ENCODE measurements around the gene NUTM2F.

Gene NUTM2F

DNA sequence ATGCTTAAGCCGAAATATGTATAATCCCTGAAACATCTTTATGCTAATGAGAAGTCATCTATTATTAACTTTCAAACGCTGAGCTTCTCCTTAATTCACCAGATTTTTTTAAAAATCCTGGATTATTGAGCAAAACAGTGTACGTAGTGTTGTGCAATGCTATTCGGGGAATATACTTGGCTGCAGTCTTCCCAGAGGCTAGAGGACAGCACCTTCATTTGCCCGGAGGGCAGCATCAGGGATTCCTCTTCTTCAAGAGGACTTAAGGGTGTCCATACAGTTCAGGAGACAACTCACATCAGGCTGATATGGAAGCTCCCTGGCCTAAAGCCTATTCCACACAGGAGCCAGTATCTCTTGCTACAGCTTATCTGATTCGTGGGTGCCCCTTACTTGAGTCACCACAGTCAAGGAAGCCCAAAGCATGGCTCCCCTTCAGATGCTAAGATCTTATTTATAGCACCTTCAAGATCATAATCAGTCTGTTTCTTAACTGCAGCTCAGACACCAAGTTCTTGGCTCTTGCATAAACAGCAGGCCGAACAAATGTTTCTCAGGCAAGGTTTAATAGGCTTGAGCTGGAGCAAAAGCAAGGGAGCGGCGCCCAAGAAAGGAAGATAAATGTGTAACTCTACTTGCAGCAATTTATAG, 29.4 kb downstream of the NUTM2F start:
- Histone ChIP-seq H3K4me3 (ENCODE audit: low read depth, low read length) (no peak overlapping the region), H3K4me1 (ENCODE audit: control insufficient read depth, insufficient read depth, low read length) (no peaks in the 10 kb centered on the region), H3K27ac (ENCODE audit: extremely low read depth, low read depth, low read length) (no peak overlapping the region), H3K9me3 (ENCODE audit: control insufficient read depth, insufficient read depth, low read depth, low read length) (no peaks in the 10 kb centered on the region), H3K36me3 (ENCODE audit: control insufficient read depth in 2 of 2, insufficient read depth in 1 of 2, low read length in 2 of 2) (no peaks in the 10 kb centered on the region)
- POLR2A ChIA-PET = no interaction called here
- no peak for TF ChIP-seq ZNF623 (tag by site-specific recombination; IDR thresholded peaks at IDR 0.05)
- TF ChIP-seq, protein P1, sequence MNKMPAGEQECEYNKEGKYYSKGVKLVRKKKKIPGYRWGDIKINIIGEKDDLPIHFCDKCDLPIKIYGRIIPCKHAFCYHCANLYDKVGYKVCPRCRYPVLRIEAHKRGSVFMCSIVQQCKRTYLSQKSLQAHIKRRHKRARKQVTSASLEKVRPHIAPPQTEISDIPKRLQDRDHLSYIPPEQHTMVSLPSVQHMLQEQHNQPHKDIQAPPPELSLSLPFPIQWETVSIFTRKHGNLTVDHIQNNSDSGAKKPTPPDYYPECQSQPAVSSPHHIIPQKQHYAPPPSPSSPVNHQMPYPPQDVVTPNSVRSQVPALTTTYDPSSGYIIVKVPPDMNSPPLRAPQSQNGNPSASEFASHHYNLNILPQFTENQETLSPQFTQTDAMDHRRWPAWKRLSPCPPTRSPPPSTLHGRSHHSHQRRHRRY (tag by site-specific recombination; IDR thresholded peaks at IDR 0.05) = no peak
- TF ChIP-seq ZNF677 (tag by site-specific recombination; IDR thresholded peaks at IDR 0.05) = no peak
- TF ChIP-seq, protein P2, sequence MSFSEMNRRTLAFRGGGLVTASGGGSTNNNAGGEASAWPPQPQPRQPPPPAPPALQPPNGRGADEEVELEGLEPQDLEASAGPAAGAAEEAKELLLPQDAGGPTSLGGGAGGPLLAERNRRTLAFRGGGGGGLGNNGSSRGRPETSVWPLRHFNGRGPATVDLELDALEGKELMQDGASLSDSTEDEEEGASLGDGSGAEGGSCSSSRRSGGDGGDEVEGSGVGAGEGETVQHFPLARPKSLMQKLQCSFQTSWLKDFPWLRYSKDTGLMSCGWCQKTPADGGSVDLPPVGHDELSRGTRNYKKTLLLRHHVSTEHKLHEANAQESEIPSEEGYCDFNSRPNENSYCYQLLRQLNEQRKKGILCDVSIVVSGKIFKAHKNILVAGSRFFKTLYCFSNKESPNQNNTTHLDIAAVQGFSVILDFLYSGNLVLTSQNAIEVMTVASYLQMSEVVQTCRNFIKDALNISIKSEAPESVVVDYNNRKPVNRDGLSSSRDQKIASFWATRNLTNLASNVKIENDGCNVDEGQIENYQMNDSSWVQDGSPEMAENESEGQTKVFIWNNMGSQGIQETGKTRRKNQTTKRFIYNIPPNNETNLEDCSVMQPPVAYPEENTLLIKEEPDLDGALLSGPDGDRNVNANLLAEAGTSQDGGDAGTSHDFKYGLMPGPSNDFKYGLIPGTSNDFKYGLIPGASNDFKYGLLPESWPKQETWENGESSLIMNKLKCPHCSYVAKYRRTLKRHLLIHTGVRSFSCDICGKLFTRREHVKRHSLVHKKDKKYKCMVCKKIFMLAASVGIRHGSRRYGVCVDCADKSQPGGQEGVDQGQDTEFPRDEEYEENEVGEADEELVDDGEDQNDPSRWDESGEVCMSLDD (tag by site-specific recombination; IDR thresholded peaks at IDR 0.05) = no peak
- no peak for TF ChIP-seq ZNF473 (tag by site-specific recombination; IDR thresholded peaks at IDR 0.05)
- TF ChIP-seq, protein P3, sequence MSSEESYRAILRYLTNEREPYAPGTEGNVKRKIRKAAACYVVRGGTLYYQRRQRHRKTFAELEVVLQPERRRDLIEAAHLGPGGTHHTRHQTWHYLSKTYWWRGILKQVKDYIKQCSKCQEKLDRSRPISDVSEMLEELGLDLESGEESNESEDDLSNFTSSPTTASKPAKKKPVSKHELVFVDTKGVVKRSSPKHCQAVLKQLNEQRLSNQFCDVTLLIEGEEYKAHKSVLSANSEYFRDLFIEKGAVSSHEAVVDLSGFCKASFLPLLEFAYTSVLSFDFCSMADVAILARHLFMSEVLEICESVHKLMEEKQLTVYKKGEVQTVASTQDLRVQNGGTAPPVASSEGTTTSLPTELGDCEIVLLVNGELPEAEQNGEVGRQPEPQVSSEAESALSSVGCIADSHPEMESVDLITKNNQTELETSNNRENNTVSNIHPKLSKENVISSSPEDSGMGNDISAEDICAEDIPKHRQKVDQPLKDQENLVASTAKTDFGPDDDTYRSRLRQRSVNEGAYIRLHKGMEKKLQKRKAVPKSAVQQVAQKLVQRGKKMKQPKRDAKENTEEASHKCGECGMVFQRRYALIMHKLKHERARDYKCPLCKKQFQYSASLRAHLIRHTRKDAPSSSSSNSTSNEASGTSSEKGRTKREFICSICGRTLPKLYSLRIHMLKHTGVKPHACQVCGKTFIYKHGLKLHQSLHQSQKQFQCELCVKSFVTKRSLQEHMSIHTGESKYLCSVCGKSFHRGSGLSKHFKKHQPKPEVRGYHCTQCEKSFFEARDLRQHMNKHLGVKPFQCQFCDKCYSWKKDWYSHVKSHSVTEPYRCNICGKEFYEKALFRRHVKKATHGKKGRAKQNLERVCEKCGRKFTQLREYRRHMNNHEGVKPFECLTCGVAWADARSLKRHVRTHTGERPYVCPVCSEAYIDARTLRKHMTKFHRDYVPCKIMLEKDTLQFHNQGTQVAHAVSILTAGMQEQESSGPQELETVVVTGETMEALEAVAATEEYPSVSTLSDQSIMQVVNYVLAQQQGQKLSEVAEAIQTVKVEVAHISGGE (tag by site-specific recombination; conservative IDR thresholded peaks at IDR 0.05; ENCODE audit: low read depth) = no peak
- TF ChIP-seq SCRT2 (tag by site-specific recombination; IDR thresholded peaks at IDR 0.05) = no peak
- no peak for TF ChIP-seq ZNF707 (tag by site-specific recombination; IDR thresholded peaks at IDR 0.05)
- TF ChIP-seq, protein P4, sequence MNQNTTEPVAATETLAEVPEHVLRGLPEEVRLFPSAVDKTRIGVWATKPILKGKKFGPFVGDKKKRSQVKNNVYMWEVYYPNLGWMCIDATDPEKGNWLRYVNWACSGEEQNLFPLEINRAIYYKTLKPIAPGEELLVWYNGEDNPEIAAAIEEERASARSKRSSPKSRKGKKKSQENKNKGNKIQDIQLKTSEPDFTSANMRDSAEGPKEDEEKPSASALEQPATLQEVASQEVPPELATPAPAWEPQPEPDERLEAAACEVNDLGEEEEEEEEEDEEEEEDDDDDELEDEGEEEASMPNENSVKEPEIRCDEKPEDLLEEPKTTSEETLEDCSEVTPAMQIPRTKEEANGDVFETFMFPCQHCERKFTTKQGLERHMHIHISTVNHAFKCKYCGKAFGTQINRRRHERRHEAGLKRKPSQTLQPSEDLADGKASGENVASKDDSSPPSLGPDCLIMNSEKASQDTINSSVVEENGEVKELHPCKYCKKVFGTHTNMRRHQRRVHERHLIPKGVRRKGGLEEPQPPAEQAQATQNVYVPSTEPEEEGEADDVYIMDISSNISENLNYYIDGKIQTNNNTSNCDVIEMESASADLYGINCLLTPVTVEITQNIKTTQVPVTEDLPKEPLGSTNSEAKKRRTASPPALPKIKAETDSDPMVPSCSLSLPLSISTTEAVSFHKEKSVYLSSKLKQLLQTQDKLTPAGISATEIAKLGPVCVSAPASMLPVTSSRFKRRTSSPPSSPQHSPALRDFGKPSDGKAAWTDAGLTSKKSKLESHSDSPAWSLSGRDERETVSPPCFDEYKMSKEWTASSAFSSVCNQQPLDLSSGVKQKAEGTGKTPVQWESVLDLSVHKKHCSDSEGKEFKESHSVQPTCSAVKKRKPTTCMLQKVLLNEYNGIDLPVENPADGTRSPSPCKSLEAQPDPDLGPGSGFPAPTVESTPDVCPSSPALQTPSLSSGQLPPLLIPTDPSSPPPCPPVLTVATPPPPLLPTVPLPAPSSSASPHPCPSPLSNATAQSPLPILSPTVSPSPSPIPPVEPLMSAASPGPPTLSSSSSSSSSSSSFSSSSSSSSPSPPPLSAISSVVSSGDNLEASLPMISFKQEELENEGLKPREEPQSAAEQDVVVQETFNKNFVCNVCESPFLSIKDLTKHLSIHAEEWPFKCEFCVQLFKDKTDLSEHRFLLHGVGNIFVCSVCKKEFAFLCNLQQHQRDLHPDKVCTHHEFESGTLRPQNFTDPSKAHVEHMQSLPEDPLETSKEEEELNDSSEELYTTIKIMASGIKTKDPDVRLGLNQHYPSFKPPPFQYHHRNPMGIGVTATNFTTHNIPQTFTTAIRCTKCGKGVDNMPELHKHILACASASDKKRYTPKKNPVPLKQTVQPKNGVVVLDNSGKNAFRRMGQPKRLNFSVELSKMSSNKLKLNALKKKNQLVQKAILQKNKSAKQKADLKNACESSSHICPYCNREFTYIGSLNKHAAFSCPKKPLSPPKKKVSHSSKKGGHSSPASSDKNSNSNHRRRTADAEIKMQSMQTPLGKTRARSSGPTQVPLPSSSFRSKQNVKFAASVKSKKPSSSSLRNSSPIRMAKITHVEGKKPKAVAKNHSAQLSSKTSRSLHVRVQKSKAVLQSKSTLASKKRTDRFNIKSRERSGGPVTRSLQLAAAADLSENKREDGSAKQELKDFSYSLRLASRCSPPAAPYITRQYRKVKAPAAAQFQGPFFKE (tag by site-specific recombination; IDR thresholded peaks at IDR 0.05; ENCODE audit: borderline replicate concordance) = no peak
- TF ChIP-seq, protein P5, sequence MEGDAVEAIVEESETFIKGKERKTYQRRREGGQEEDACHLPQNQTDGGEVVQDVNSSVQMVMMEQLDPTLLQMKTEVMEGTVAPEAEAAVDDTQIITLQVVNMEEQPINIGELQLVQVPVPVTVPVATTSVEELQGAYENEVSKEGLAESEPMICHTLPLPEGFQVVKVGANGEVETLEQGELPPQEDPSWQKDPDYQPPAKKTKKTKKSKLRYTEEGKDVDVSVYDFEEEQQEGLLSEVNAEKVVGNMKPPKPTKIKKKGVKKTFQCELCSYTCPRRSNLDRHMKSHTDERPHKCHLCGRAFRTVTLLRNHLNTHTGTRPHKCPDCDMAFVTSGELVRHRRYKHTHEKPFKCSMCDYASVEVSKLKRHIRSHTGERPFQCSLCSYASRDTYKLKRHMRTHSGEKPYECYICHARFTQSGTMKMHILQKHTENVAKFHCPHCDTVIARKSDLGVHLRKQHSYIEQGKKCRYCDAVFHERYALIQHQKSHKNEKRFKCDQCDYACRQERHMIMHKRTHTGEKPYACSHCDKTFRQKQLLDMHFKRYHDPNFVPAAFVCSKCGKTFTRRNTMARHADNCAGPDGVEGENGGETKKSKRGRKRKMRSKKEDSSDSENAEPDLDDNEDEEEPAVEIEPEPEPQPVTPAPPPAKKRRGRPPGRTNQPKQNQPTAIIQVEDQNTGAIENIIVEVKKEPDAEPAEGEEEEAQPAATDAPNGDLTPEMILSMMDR (tag by site-specific recombination; IDR thresholded peaks at IDR 0.05) = no peak
- TF ChIP-seq ZBTB1 (tag by site-specific recombination; IDR thresholded peaks at IDR 0.05) = no peak
- TF ChIP-seq, protein P6, sequence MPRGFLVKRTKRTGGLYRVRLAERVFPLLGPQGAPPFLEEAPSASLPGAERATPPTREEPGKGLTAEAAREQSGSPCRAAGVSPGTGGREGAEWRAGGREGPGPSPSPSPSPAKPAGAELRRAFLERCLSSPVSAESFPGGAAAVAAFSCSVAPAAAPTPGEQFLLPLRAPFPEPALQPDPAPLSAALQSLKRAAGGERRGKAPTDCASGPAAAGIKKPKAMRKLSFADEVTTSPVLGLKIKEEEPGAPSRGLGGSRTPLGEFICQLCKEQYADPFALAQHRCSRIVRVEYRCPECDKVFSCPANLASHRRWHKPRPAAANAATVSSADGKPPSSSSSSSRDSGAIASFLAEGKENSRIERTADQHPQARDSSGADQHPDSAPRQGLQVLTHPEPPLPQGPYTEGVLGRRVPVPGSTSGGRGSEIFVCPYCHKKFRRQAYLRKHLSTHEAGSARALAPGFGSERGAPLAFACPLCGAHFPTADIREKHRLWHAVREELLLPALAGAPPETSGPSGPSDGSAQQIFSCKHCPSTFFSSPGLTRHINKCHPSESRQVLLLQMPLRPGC (tag by site-specific recombination; IDR thresholded peaks at IDR 0.05) = no peak
- no peak for TF ChIP-seq YY1 (tag by site-specific recombination; IDR thresholded peaks at IDR 0.05)
- CTCF ChIA-PET = interaction anchor here (0.7 kb wide), 1 partner anchor 630 kb away, joined by 3 read pairs; no protein-coding TSS in a partner anchor
